ENCODE data around the gene LIF.

DNA sequence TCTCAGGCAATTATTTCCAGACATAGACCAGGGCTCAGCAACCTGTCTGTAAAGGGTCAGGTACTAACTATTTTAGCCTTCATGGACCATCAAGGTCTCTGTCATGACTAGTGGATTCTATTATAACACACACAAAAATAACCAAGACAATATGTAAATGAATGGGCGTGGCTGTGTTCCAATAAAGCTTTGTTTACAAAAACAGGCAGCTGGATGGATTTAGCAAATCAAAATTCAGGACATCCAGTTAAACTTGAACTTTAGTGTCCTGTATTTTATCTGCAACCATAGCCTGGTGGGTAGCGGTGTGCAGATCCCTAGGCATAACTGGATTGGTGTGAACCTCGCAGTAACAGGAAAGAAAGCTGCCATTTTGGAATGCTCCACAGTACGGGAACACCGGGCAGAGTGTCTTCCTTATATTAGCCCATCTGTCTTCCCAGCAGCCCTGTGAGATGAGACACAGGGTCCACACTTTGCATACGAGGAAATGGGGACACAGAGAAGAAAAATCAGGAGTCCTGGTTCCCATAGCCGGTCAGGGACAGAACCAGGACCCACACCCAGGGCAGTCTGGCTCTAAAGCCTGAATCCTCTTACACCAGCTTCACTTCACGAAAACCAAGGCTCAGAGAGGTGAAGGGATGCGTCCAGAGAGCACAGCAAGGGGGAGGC lies 15.6 kb downstream of the LIF start:
- TF ChIP-seq, protein P1, sequence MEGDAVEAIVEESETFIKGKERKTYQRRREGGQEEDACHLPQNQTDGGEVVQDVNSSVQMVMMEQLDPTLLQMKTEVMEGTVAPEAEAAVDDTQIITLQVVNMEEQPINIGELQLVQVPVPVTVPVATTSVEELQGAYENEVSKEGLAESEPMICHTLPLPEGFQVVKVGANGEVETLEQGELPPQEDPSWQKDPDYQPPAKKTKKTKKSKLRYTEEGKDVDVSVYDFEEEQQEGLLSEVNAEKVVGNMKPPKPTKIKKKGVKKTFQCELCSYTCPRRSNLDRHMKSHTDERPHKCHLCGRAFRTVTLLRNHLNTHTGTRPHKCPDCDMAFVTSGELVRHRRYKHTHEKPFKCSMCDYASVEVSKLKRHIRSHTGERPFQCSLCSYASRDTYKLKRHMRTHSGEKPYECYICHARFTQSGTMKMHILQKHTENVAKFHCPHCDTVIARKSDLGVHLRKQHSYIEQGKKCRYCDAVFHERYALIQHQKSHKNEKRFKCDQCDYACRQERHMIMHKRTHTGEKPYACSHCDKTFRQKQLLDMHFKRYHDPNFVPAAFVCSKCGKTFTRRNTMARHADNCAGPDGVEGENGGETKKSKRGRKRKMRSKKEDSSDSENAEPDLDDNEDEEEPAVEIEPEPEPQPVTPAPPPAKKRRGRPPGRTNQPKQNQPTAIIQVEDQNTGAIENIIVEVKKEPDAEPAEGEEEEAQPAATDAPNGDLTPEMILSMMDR (IDR thresholded peaks at IDR 0.05) = no peak
- no peak for TF ChIP-seq EP300 (IDR thresholded peaks at IDR 0.05; ENCODE audit: low read depth)
